Renal cortex interstitium (tissue), 15 donors: Measurements from ENCODE around the gene MAPRE3. TPM values are rescaled to one million over a fixed set of nuclear protein-coding genes. Genes with fewer than 3 reads are reported as not detected.
"Not testable (repeated sequence)": the region's sequence is repeated elsewhere in the genome, so short reads cannot be mapped to it uniquely, and the experiment has no call there.

Source experiments
- DNase-seq, 11 donors: peaks; one replicate each; pipeline ENCODE4 v3.0.0-alpha.2; 2013; ENCODE audit warnings: low read depth in 9 of 11, low spot score in 4 of 11; ENCODE audit errors: extremely low read depth in 1 of 11
- long read RNA-seq, 16 experiments: transcript quantifications; one replicate each; lab custom pipeline, GENCODE V29; 2026
- polyA plus RNA-seq, 3 donors: library from polyadenylated mRNA; unstranded; fragments of 120-200 nt; gene quantifications; one replicate each; pipeline ENCODE4 v1.2.1, GENCODE V29; 2013; ENCODE audit not compliant: insufficient read length in 3 of 3

MAPRE3 gene
- 10 to 100 TPM in 2 of 3 donors, 1 to 10 TPM in 1; 9.6 to 15.8 (median 12.6) TPM for polyA plus RNA-seq
- long read RNA-seq, donor 1, partial matches to known transcripts = 0 of 2 reads
- long read RNA-seq, donor 1, other reads (novel, unspliced or antisense) = 0 of 2 reads
- long read RNA-seq, donor 2, partial matches to known transcripts = 0 of 1 reads
- long read RNA-seq, donor 2, other reads (novel, unspliced or antisense) = 0 of 1 reads
- long read RNA-seq, donor 3, partial matches to known transcripts = 0 of 2 reads
- long read RNA-seq, donor 3, other reads (novel, unspliced or antisense) = 0 of 2 reads
- long read RNA-seq, donor 4, partial matches to known transcripts = 0 of 4 reads
- long read RNA-seq, donor 4, other reads (novel, unspliced or antisense) = 0 of 4 reads
- long read RNA-seq, donor 5 = 0 reads
- long read RNA-seq, donor 6, partial matches to known transcripts = 0 of 4 reads
- long read RNA-seq, donor 6, other reads (novel, unspliced or antisense) = 0 of 4 reads
- long read RNA-seq, donor 7, partial matches to known transcripts = 0 of 3 reads
- long read RNA-seq, donor 7, other reads (novel, unspliced or antisense) = 0 of 3 reads
- long read RNA-seq, donor 8, partial matches to known transcripts = 0 of 6 reads
- long read RNA-seq, donor 8, other reads (novel, unspliced or antisense) = 0 of 6 reads
- long read RNA-seq, donor 9, partial matches to known transcripts = 11 of 14 reads
- long read RNA-seq, donor 9, other reads (novel, unspliced or antisense) = 0 of 14 reads
- long read RNA-seq, donor 10, partial matches to known transcripts = 0 of 2 reads
- long read RNA-seq, donor 10, other reads (novel, unspliced or antisense) = 0 of 2 reads
- long read RNA-seq, donor 11, partial matches to known transcripts = 0 of 4 reads
- long read RNA-seq, donor 11, other reads (novel, unspliced or antisense) = 0 of 4 reads
- long read RNA-seq, donor 12, partial matches to known transcripts = 0 of 1 reads
- long read RNA-seq, donor 12, other reads (novel, unspliced or antisense) = 0 of 1 reads
- long read RNA-seq, donor 13, partial matches to known transcripts = 0 of 6 reads
- long read RNA-seq, donor 13, other reads (novel, unspliced or antisense) = 0 of 6 reads
- long read RNA-seq, donor 14, partial matches to known transcripts = 0 of 3 reads
- long read RNA-seq, donor 14, other reads (novel, unspliced or antisense) = 0 of 3 reads
- long read RNA-seq, donor 15, partial matches to known transcripts = 0 of 4 reads
- long read RNA-seq, donor 15, other reads (novel, unspliced or antisense) = 0 of 4 reads
- long read RNA-seq, donor 16, partial matches to known transcripts = 0 of 9 reads
- long read RNA-seq, donor 16, other reads (novel, unspliced or antisense) = 0 of 9 reads

- peak; percentile 60 to 82 (median 68) for DNase-seq
These were observed at the start of gene MAPRE3 for GRCh38 chr2:26970244-26970927. MAPRE3 (plus strand) TSS chr2:26970637; CDS start chr2:27022219, 51,582 bp downstream.

- DNase-seq = no peak
These were observed 49.1 kb upstream of the MAPRE3 start for GRCh38 chr2:26921323-26921722.

DNA sequence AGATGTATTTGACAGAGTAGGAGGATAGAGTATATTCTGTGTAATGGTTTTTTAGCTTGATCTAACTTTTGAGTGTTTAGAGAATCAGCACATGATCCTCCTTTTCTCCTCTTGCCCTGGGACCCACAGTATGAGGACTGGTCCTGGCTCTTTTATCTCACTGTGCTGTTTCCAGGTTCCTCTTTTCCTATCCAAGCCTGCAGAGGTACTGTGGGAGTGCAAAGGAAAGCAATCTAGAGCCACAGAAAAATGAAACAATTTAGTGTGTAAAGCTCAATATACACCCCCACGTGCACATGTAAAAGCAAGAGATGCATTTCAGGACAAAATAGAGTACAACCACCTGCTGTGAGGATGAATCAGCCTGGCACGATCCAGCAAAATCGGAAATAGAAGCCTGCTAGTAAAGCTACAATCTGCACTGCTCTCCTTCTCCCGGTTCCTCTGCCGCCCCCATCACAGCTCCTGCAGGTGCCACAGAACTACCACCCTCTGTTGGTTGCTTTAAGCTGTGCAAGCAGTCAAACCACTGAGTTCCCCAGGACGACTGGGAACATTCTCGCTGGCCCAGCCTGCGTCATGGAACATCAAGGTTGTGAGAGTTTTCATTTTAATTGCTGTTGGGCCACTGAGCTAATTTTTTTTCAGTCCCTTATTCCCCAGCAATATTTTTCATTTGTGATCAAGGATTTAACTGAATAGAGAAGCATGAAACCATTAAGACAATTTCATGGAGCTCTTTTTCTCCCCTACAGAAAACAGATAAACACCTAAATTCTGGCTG, 47.8 kb upstream of the MAPRE3 start:
- peak in 4 of 11 donors; percentile 28 to 36 (median 32) for DNase-seq

DNA sequence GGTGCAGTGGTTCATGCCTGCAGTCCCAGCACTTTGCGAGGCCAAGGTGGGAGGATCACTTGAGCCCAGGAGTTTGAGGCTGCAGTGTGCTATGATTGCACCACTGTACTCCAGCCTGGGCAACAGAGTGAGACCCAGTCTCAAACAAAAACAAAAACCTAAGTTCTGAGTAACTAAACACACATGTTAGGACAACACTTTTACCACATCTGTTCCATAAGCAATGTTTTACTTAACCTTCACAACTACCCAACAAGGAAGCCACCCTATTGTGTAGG, 47.3 kb upstream of the MAPRE3 start:
- DNase-seq = not testable (repeated sequence)

- DNase-seq = no peak
These were observed 45.7 kb upstream of the MAPRE3 start for GRCh38 chr2:26924731-26925099.

DNA sequence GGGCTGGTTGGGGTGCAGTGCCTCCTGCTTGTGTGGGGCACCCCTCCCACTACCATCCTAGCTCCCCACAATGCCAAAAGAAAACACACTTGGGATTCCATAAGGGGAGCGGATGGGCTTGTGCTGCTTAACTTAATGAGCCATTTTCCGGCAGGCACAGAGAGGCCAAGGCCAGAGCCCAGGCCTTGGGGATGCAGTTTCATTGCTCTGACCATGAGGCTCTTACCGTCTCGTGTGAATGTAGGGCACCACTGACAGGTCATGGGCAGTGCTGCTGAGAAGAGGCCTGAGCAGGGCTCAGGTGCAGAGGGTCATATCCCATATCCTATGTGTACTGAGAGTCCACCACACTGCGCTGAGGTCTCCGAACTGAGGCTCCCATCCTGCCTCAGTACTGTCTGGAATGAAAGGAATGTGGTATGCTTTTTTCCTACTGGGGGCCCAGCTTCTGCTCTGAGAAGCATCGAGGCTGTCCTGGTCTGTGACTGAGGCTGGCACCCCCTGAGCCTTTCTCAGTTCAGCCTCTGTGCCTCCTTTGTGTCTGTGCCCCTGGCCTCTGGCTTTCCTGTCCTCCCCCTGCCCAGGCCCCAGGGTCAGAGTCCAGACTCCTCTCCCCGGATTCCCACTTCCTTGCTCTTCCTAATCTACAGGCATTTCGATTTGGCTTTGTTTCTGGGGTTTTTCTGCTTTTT, 45.2 kb upstream of the MAPRE3 start:
- peak in 1 of 11 donors; percentile 37 for DNase-seq

GRCh38 chr2:26927221-26927620, 43.2 kb upstream of the MAPRE3 start:
- no peak for DNase-seq

DNA sequence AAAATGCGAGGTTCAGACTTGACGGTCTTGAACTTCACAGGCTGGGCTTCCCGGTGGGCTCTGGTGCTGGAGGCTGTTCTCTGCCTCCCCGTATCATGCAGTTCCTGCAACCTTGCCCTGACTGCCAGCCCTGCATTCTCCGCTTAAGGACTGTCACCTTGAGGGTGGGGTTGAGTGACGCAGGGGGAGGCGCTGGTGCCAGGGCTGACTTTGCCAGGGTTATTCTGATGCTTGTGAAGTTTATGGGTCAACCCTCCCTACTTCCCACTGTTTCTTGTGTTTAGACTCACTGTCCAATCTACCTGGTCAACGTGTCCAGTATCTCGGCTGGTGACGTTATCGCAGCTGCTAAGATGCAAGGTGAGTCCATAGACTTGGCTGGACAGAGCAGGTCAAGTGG, 37.5 kb upstream of the MAPRE3 start:
- DNase-seq = no peak

DNA sequence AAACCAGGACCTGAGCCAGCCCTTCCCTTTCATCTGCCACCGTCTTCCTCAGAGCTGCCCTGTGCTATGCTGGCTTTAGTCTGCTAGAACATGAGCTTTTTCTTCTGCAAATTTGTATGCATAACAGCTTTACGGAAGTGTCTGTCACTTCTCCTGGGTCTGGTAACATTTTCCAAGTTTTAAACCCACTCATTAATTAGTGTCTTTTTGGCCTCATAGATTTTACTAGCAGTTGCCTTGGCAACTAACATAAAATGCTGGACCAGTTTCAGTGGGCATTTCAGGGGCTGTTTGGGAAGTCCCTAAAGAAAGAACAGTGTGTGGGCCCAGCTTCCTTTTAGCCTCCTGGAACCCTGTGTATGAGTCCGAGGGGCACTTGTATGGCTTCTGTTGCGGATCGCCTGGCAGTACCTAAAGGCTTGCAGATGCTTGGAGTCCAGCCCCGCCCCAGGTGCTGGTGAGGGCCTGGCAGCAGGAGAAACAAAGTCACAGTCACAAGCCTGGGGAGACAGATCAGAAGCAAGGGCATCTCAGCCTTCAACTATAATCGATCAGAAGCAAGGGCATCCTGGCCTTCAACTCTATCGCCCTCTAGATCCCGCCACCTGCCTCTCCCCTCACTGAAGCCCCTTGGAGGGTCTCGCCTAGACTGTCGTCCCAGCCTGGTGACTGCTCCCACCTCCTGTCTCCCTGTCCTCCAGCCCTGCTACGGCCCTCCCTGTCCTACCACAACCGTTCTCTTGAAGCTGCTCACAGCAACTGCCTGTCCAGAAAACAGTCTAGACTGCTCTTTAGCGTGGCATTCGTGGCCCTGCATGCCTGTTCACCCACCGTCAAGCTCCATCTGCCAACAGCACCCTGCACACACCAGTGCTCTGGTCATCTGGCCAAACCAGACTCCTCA, 36.8 kb upstream of the MAPRE3 start:
- DNase-seq = no peak

DNA sequence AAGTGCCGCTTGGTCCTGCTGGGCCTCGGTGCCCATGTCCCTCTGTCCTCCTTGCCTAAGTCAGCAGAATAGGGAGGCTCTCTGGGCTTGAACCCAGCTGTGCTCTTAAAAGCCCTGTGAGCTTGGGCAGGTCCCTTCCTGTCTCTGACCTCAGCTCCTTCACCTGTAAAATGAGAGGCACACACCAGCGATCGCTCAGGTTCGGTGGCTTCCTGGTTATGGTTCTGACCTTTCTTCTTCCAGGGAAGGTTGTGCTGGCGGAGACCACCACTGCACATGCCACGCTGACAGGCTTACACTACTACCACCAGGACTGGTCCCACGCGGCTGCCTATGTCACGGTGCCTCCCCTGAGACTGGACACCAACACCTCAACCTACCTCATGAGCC, 36.1 kb upstream of the MAPRE3 start:
- no peak for DNase-seq

DNA sequence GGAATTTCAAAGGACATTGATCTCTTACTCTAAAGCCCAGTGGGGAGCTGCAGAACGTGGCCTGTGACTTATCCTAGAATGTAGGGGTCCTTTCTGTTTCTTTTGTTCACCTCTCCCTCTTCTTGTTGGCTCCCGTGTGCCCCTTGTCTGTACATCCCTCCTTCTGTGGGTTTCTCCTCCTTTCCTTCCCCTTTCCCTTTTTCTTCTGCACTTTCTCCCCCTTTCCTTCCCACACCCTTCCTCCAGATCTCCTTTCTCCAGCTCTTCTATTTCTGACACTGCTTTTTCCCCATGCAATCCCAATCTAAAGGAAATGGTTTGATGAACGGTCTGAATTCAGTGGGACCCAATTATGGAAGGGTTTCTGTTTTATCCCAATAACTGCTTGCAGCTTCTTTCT, 35.5 kb upstream of the MAPRE3 start:
- no peak for DNase-seq

- no peak for DNase-seq
These were observed 33.6 kb upstream of the MAPRE3 start for GRCh38 chr2:26936855-26937254.

DNA sequence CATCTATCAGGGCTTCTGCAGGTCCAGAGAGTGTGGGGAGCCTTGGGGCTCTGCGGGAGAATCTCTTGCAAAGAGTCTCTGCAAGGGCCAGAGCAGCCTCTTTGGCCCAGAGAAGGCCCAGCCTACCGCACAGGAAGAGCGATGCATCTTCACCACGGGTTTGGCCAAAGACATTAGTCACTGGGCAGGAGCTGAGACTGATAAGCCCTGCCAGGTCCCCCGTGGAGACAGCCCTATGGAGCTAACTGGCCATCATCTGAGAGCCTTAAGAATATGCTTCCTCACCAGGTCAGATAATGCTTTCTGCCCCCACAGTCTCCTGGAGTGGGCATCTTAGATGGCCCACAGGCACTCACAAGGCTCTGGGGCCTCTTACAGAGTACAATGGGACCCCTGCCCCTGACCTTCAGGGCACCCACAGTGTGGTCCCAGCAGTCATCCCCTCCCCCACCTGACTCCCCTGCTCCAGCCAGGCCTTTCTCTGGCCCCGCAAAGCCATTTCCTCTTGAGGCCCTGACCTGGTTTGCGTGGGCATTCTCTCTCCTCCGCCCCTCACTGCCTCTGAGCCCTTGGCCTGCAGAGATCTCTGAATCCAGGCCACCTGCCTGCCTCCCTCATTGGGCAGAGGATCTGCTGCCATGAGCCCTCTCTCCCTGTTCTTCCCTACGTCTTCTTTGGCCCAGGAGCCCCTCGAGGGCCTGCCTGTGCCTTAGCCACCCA, 31.9 kb upstream of the MAPRE3 start:
- no peak for DNase-seq

GRCh38 chr2:26940001-26940400, 30.4 kb upstream of the MAPRE3 start:
- DNase-seq = no peak

DNA sequence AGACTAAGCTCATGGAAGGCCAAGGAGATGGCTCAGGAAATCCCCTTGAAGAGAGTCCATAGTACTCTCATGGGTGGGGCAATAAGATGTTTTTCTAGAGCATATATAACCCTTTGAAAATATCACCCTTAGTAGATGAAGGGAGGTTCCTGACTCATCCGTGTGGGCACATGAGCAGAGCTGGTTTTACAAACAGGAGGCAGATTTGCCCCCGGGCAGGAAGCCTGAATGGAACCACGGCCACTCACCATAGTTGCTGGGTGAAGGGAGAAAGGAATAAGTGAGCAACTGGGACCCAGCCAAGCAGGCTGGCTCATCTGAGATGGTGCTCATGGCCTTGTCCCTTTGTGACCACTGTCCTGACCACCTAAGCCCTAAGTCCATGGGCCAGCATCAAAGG, 29.0 kb upstream of the MAPRE3 start:
- no peak for DNase-seq
